Astrocyte of the cerebellum (primary cell): ENCODE results near the gene TNFAIP8L2.

ENCODE experiments used
- DNase-seq: peaks from one replicate; pipeline ENCODE4 v3.0.0-alpha.2; 2011; ENCODE audit warnings: low read depth
- H3K4me3 ChIP-seq: 2 replicates; pipeline ENCODE4 v1.5.1; 2011; ENCODE audit warnings: mild to moderate bottlenecking, low read depth, low read length, moderate library complexity
- CTCF ChIP-seq: IDR thresholded peaks from 2 replicates; pipeline ENCODE4 v1.5.1; 2012; ENCODE audit warnings: low read length, low read depth, moderate library complexity, mild to moderate bottlenecking; ENCODE audit errors: missing control alignments
- in situ Hi-C: cut with HindIII; loops from 2 replicates; pipeline ENCODE4 v1.10.0; 2017; ENCODE audit warnings: low sequenced_read_pairs

Gene TNFAIP8L2

GRCh38 chr1:151135433-151136385, 20.7 kb upstream of the TNFAIP8L2 start:
- in situ Hi-C loops, result no loop called here
- no peak overlapping the region for H3K4me3 ChIP-seq
- DNase-seq, result no peak
- peak; percentile 4 for TF ChIP-seq CTCF

GRCh38 chr1:151137789-151138188, 18.7 kb upstream of the TNFAIP8L2 start:
- no peak for DNase-seq
- in situ Hi-C loops, result no loop called here
- no peak overlapping the region for H3K4me3 ChIP-seq
- no peak for TF ChIP-seq CTCF

- TF ChIP-seq CTCF, result no peak
- H3K4me3 ChIP-seq, result no peak overlapping the region
- in situ Hi-C loops, result loop anchor here (5.0 kb wide), 1 partner anchor 45 kb away; no protein-coding TSS in a partner anchor
- no peak for DNase-seq
Observed at GRCh38 chr1:151142411-151143056, 13.9 kb upstream of the TNFAIP8L2 start.

GRCh38 chr1:151143057-151143435, 13.4 kb upstream of the TNFAIP8L2 start:
- H3K4me3 ChIP-seq, result no peak overlapping the region
- in situ Hi-C loops, result loop anchor here (5.0 kb wide), 1 partner anchor 46 kb away; no protein-coding TSS in a partner anchor
- TF ChIP-seq CTCF, result no peak
- DNase-seq, result no peak

- no peak overlapping the region for H3K4me3 ChIP-seq
- in situ Hi-C loops, result loop anchor here (5.0 kb wide), 1 partner anchor 47 kb away; no protein-coding TSS in a partner anchor
- DNase-seq, result no peak
- TF ChIP-seq CTCF, result no peak
Observed at GRCh38 chr1:151143986-151144385, 12.5 kb upstream of the TNFAIP8L2 start.

- in situ Hi-C loops, result loop anchor here (5.0 kb wide), 1 partner anchor 47 kb away; no protein-coding TSS in a partner anchor
- peak overlapping the region; percentile 70 for H3K4me3 ChIP-seq
- TF ChIP-seq CTCF, result no peak
- no peak for DNase-seq
Observed at GRCh38 chr1:151144474-151145303, 11.8 kb upstream of the TNFAIP8L2 start.
